ENCODE results near the gene FAM3D.

- TF ChIP-seq CTCF (IDR thresholded peaks at IDR 0.05; ENCODE audit: low read depth, low read length, poor library complexity, severe bottlenecking) (no peak), EZH2phosphoT487 (IDR thresholded peaks at IDR 0.05; ENCODE audit: borderline replicate concordance, low read length) (no peak)
Observed at GRCh38 chr3:58661836-58662420, 4.6 kb downstream of the FAM3D start.

All from DOHH2 (cell line).